ENCODE data around the gene RALB. TPM values are rescaled to one million over a fixed set of nuclear protein-coding genes. Genes with fewer than 3 reads are reported as not detected.

The RALB gene
- total RNA-seq, 2 experiments from 2014 or later = 3.1 to 3.6 TPM

DNA sequence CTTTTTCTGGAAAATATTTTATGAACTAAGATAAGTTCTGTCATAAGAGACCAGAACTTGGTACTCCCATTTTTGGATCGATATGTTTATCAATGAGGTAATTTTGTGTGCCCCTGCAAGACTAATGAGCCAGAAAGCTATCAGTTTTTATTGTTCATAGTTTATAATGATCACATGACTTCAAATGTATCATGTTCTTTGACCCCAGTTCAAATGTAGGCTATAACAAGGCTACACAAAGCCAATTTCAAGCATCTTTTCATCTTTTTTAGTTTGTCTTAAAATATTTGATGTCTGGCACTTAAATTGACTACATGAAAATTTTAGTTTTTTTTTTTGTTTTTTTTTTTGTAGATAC lies 35.3 kb downstream of the RALB start:
- H3K4me1 ChIP-seq (ENCODE audit: insufficient read depth, low read length) = peaks cover 13% of the 10 kb centered on the region
- H3K9me3 Mint-ChIP-seq = no peaks in the 10 kb centered on the region
- DNase-seq = no peak
- H3K9me3 ChIP-seq (ENCODE audit: control insufficient read depth in 1 of 2, insufficient read depth in 1 of 2, low read length in 2 of 2) = no peaks in the 10 kb centered on the region
- POLR2A ChIA-PET = no interaction called here
- CTCF ChIA-PET = no interaction called here
- H3K36me3 ChIP-seq (ENCODE audit: insufficient read depth, low read length) = peaks cover 29% of the 10 kb centered on the region
- no peaks in the 10 kb centered on the region for H3K27me3 Mint-ChIP-seq
- H3K27ac ChIP-seq (ENCODE audit: low read depth in 1 of 2, low read length in 2 of 2) = no peak overlapping the region
- peaks cover 52% of the 10 kb centered on the region for H3K36me3 Mint-ChIP-seq (ENCODE audit: low read depth)
- H3K27me3 ChIP-seq (ENCODE audit: control insufficient read depth in 1 of 2, insufficient read depth in 2 of 2, low read length in 2 of 2) = no peaks in the 10 kb centered on the region
- TF ChIP-seq, protein P1, sequence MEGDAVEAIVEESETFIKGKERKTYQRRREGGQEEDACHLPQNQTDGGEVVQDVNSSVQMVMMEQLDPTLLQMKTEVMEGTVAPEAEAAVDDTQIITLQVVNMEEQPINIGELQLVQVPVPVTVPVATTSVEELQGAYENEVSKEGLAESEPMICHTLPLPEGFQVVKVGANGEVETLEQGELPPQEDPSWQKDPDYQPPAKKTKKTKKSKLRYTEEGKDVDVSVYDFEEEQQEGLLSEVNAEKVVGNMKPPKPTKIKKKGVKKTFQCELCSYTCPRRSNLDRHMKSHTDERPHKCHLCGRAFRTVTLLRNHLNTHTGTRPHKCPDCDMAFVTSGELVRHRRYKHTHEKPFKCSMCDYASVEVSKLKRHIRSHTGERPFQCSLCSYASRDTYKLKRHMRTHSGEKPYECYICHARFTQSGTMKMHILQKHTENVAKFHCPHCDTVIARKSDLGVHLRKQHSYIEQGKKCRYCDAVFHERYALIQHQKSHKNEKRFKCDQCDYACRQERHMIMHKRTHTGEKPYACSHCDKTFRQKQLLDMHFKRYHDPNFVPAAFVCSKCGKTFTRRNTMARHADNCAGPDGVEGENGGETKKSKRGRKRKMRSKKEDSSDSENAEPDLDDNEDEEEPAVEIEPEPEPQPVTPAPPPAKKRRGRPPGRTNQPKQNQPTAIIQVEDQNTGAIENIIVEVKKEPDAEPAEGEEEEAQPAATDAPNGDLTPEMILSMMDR (IDR thresholded peaks at IDR 0.05) = no peak
- no peak for ATAC-seq (ENCODE audit: poor library complexity)
- H3K27ac Mint-ChIP-seq = no peak overlapping the region
- no peak overlapping the region for H3K4me3 Mint-ChIP-seq
- no peak overlapping the region for H3K4me3 ChIP-seq (ENCODE audit: low read length)
- H3K4me1 Mint-ChIP-seq (ENCODE audit: low read depth) = peaks cover 22% of the 10 kb centered on the region
- intact Hi-C loops (cut with DNase I, micrococcal nuclease) = no loop called here

DNA sequence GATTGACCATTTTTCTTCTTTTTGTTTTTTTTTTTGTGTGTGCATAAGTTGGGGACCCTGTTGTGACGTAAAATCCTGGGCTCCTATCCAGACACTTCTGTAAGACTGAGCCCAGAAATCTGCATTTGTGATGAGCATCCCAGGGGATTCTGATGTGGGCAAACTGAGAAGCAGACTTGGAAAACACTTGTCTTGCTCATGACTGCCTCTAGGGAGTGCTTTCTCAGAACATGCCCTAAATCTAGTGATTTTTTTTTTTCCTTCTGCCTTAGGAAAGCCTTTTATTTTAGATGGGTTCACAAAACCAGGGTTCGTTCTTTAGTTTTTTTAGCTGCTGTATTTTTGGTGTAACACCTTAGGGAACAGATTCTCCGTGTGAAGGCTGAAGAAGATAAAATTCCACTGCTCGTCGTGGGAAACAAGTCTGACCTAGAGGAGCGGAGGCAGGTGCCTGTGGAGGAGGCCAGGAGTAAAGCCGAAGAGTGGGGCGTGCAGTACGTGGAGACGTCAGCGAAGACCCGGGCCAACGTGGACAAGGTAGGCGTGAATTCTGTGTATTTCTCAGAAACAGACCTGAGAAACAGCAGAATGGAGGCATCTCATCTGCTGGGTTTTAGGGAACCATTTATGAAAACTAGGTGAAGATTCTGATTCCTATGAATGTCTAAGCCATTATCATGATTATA lies 36.7 kb downstream of the RALB start:
- peaks cover 66% of the 10 kb centered on the region for H3K36me3 Mint-ChIP-seq (ENCODE audit: low read depth)
- no peak overlapping the region for H3K27ac Mint-ChIP-seq
- TF ChIP-seq, protein P1 (IDR thresholded peaks at IDR 0.05) = no peak
- Histone ChIP-seq H3K27me3 (ENCODE audit: control insufficient read depth in 1 of 2, insufficient read depth in 2 of 2, low read length in 2 of 2) (no peaks in the 10 kb centered on the region), H3K4me1 (ENCODE audit: insufficient read depth, low read length) (peaks cover 13% of the 10 kb centered on the region), H3K4me3 (ENCODE audit: low read length) (no peak overlapping the region), H3K27ac (ENCODE audit: low read depth in 1 of 2, low read length in 2 of 2) (no peak overlapping the region), H3K9me3 (ENCODE audit: control insufficient read depth in 1 of 2, insufficient read depth in 1 of 2, low read length in 2 of 2) (no peaks in the 10 kb centered on the region), H3K36me3 (ENCODE audit: insufficient read depth, low read length) (peaks cover 39% of the 10 kb centered on the region)
- ChIA-PET POLR2A (no interaction called here), CTCF (no interaction called here)
- no peak for ATAC-seq (ENCODE audit: poor library complexity)
- no peak for DNase-seq
- no peaks in the 10 kb centered on the region for H3K27me3 Mint-ChIP-seq
- H3K4me3 Mint-ChIP-seq = no peak overlapping the region
- H3K4me1 Mint-ChIP-seq (ENCODE audit: low read depth) = peaks cover 22% of the 10 kb centered on the region
- no peaks in the 10 kb centered on the region for H3K9me3 Mint-ChIP-seq
- intact Hi-C loops (cut with DNase I, micrococcal nuclease) = no loop called here

DNA sequence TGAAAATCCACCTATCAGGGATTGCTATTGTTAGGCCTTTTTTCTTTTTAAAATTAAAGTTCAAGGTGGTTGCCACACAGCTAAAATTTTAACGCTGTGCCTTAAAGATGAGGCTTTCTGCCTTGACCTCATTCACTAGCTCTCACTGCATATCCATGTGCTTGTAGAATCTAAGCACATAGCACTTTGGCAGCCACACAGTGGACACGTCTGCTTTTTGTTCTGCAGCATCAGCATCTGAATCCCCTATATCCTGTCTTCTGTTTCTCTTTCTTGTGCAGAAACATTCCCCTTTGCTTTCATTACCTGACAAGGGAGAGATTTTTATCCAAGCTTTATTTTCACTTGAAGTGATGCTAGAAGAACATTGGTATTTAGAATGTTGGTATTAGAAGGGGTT lies 38.1 kb downstream of the RALB start:
- CTCF ChIA-PET = no interaction called here
- no peaks in the 10 kb centered on the region for H3K9me3 Mint-ChIP-seq
- intact Hi-C loops (cut with DNase I, micrococcal nuclease) = no loop called here
- H3K27me3 ChIP-seq (ENCODE audit: control insufficient read depth in 1 of 2, insufficient read depth in 2 of 2, low read length in 2 of 2) = no peaks in the 10 kb centered on the region
- H3K4me3 Mint-ChIP-seq = no peak overlapping the region
- DNase-seq (no peak), ATAC-seq (ENCODE audit: poor library complexity) (no peak)
- peaks cover 22% of the 10 kb centered on the region for H3K4me1 Mint-ChIP-seq (ENCODE audit: low read depth)
- H3K9me3 ChIP-seq (ENCODE audit: control insufficient read depth in 1 of 2, insufficient read depth in 1 of 2, low read length in 2 of 2) = no peaks in the 10 kb centered on the region
- TF ChIP-seq, protein P1 (IDR thresholded peaks at IDR 0.05) = no peak
- no peaks in the 10 kb centered on the region for H3K27me3 Mint-ChIP-seq
- no peak overlapping the region for H3K27ac Mint-ChIP-seq
- H3K27ac ChIP-seq (ENCODE audit: low read depth in 1 of 2, low read length in 2 of 2) = no peak overlapping the region
- peaks cover 13% of the 10 kb centered on the region for H3K4me1 ChIP-seq (ENCODE audit: insufficient read depth, low read length)
- POLR2A ChIA-PET = interaction anchor here (0.6 kb wide), 1 partner anchor 103 kb away, joined by 3 read pairs; no protein-coding TSS in a partner anchor
- peaks cover 70% of the 10 kb centered on the region for H3K36me3 Mint-ChIP-seq (ENCODE audit: low read depth)
- no peak overlapping the region for H3K4me3 ChIP-seq (ENCODE audit: low read length)
- H3K36me3 ChIP-seq (ENCODE audit: insufficient read depth, low read length) = peaks cover 40% of the 10 kb centered on the region

Measured in CD4-positive, alpha-beta T cell (primary cell).